GM19324 (cell line): ENCODE results near the gene SBF2.
"Not testable (repeated sequence)": the region's sequence is repeated elsewhere in the genome, so short reads cannot be mapped to it uniquely, and the experiment has no call there.

ENCODE experiments used
- ATAC-seq: cut with Tn5 transposase; IDR thresholded peaks from one replicate; pipeline ENCODE4 v1.9.1; 2021; ENCODE audit warnings: mild to moderate bottlenecking, moderate library complexity; ENCODE audit not compliant: unreplicated experiment, low FRiP score

Gene SBF2

GRCh38 chr11:9927670-9928069 lies 366.3 kb downstream of the SBF2 start:
- no peak for ATAC-seq

- no peak for ATAC-seq
Observed at GRCh38 chr11:9923280-9923679, 370.7 kb downstream of the SBF2 start.

GRCh38 chr11:9922806-9923205 lies 371.2 kb downstream of the SBF2 start:
- ATAC-seq, result no peak

- no peak for ATAC-seq
Observed at GRCh38 chr11:9916480-9916879, 377.5 kb downstream of the SBF2 start.

- no peak for ATAC-seq
Observed at GRCh38 chr11:9914064-9914463, 380.0 kb downstream of the SBF2 start.

- no peak for ATAC-seq
Observed at GRCh38 chr11:9905960-9906791, 387.8 kb downstream of the SBF2 start.

- ATAC-seq, result no peak
Observed at GRCh38 chr11:9905501-9905951, 388.5 kb downstream of the SBF2 start.

- no peak for ATAC-seq
Observed at GRCh38 chr11:9903579-9903978, 390.4 kb downstream of the SBF2 start.

- no peak for ATAC-seq
Observed at GRCh38 chr11:9901943-9902342, 392.1 kb downstream of the SBF2 start.

- ATAC-seq, result not testable (repeated sequence)
Observed at GRCh38 chr11:9900253-9900652, 393.8 kb downstream of the SBF2 start.

- no peak for ATAC-seq
Observed at GRCh38 chr11:9899676-9900075, 394.3 kb downstream of the SBF2 start.

GRCh38 chr11:9896902-9897301 lies 397.1 kb downstream of the SBF2 start:
- ATAC-seq, result no peak

GRCh38 chr11:9895006-9895405 lies 399.0 kb downstream of the SBF2 start:
- ATAC-seq, result no peak

GRCh38 chr11:9893474-9893873 lies 400.5 kb downstream of the SBF2 start:
- no peak for ATAC-seq

- ATAC-seq, result no peak
Observed at GRCh38 chr11:9888938-9889337, 405.1 kb downstream of the SBF2 start.

- no peak for ATAC-seq
Observed at GRCh38 chr11:9887472-9887871, 406.5 kb downstream of the SBF2 start.

GRCh38 chr11:9886595-9886994 lies 407.4 kb downstream of the SBF2 start:
- ATAC-seq, result no peak

GRCh38 chr11:9884601-9885000 lies 409.4 kb downstream of the SBF2 start:
- ATAC-seq, result no peak

- no peak for ATAC-seq
Observed at GRCh38 chr11:9880657-9881056, 413.4 kb downstream of the SBF2 start.

GRCh38 chr11:9878936-9879335 lies 415.1 kb downstream of the SBF2 start:
- ATAC-seq, result no peak

GRCh38 chr11:9876331-9876730 lies 417.7 kb downstream of the SBF2 start:
- ATAC-seq, result no peak

GRCh38 chr11:9875862-9876261 lies 418.2 kb downstream of the SBF2 start:
- ATAC-seq, result no peak
